Neuronal stem cell (in vitro differentiated cells): Measurements from ENCODE around the gene REG3A.

ENCODE experiments used
- DNase-seq: peaks from one replicate; pipeline ENCODE4 v3.0.0-alpha.2; 2013; ENCODE audit warnings: low spot score
- H2AFZ ChIP-seq: one replicate; pipeline ENCODE4 v1.6.1; 2013; ENCODE audit warnings: mild to moderate bottlenecking, low read length, inconsistent platforms
- H2AK5ac ChIP-seq: 2 replicates; pipeline ENCODE4 v1.6.1; 2013; ENCODE audit warnings: low read depth, mild to moderate bottlenecking, inconsistent platforms, low read length, moderate library complexity, mixed read lengths
- H2BK120ac ChIP-seq: 2 replicates; pipeline ENCODE4 v1.6.1; 2013; ENCODE audit warnings: low read depth, mild to moderate bottlenecking, inconsistent platforms, low read length, moderate library complexity, mixed read lengths
- H2BK12ac ChIP-seq: one replicate; pipeline ENCODE4 v1.6.1; 2013; ENCODE audit warnings: low read length, inconsistent platforms
- H2BK15ac ChIP-seq: 2 replicates; pipeline ENCODE4 v1.6.1; 2013; ENCODE audit warnings: mild to moderate bottlenecking, low read length, inconsistent platforms, mixed read lengths
- H2BK5ac ChIP-seq: one replicate; pipeline ENCODE4 v1.6.1; 2013; ENCODE audit warnings: inconsistent platforms, mild to moderate bottlenecking, low read length, moderate library complexity
- H3K14ac ChIP-seq: one replicate; pipeline ENCODE4 v1.6.1; 2013; ENCODE audit warnings: low read length, inconsistent platforms
- H3K18ac ChIP-seq: 2 replicates; pipeline ENCODE4 v1.6.1; 2013; ENCODE audit warnings: low read length, inconsistent platforms
- H3K23ac ChIP-seq: 2 replicates; pipeline ENCODE4 v1.6.1; 2013; ENCODE audit warnings: low read depth, mild to moderate bottlenecking, mixed read lengths, low read length, inconsistent platforms; ENCODE audit not compliant: poor library complexity
- H3K27ac ChIP-seq: replicated peaks from 3 replicates; pipeline ENCODE4 v1.5.1; 2013; ENCODE audit warnings: low read length, inconsistent platforms
- H3K27me3 ChIP-seq, 3 experiments: 2 replicates each; pipeline ENCODE4 v1.6.1; 2013; ENCODE audit warnings: low read length in 3 of 3, mild to moderate bottlenecking in 2 of 3, inconsistent platforms in 1 of 3, low read depth in 1 of 3, mixed read lengths in 1 of 3, moderate library complexity in 1 of 3; ENCODE audit not compliant: control insufficient read depth in 3 of 3, insufficient read depth in 3 of 3
- H3K36me3 ChIP-seq, 2 donors: replicated peaks in 1 of 2; 2 replicates each; pipeline ENCODE4 v1.6.1; 2013; ENCODE audit warnings: low read length in 2 of 2; ENCODE audit not compliant: control insufficient read depth in 2 of 2, insufficient read depth in 2 of 2
- H3K4ac ChIP-seq: 2 replicates; pipeline ENCODE4 v1.6.1; 2013; ENCODE audit warnings: inconsistent platforms, mild to moderate bottlenecking, low read length, moderate library complexity
- H3K4me1 ChIP-seq, 2 donors: 1 replicate in 1 of 2; 2 replicates in 1 of 2; pipeline ENCODE4 v1.6.1; 2013; ENCODE audit warnings: low read length in 2 of 2, low read depth in 1 of 2; ENCODE audit not compliant: control insufficient read depth in 2 of 2, insufficient read depth in 1 of 2
- H3K4me2 ChIP-seq: one replicate; pipeline ENCODE4 v1.6.1; 2013; ENCODE audit warnings: mild to moderate bottlenecking, low read length, inconsistent platforms; ENCODE audit not compliant: insufficient read depth, poor library complexity, severe bottlenecking
- H3K4me3 ChIP-seq, 2 donors: 2 replicates each; pipeline ENCODE4 v1.5.1; 2013; ENCODE audit warnings: low read length in 2 of 2, mild to moderate bottlenecking in 2 of 2, inconsistent platforms in 1 of 2, moderate library complexity in 1 of 2
- H3K79me1 ChIP-seq: one replicate; pipeline ENCODE4 v1.6.1; 2013; ENCODE audit warnings: low read depth, mild to moderate bottlenecking, inconsistent platforms, low read length, moderate library complexity
- H3K9ac ChIP-seq: one replicate; pipeline ENCODE4 v1.6.1; 2013; ENCODE audit warnings: mild to moderate bottlenecking, low read depth, low read length, inconsistent platforms; ENCODE audit not compliant: poor library complexity
- H3K9me3 ChIP-seq, 2 donors: replicated peaks in 1 of 2; 2 replicates each; pipeline versions ENCODE3 to v1.6.1; 2013; ENCODE audit warnings: low read length in 2 of 2, mild to moderate bottlenecking in 2 of 2, inconsistent platforms in 1 of 2, low read depth in 1 of 2, mixed read lengths in 1 of 2, moderate library complexity in 1 of 2; ENCODE audit not compliant: control insufficient read depth in 2 of 2, insufficient read depth in 1 of 2
- H4K8ac ChIP-seq: one replicate; pipeline ENCODE4 v1.6.1; 2013; ENCODE audit warnings: low read depth, mild to moderate bottlenecking, inconsistent platforms, low read length, moderate library complexity
- H4K91ac ChIP-seq: one replicate; pipeline ENCODE4 v1.6.1; 2013; ENCODE audit warnings: low read length, low read depth, mild to moderate bottlenecking, inconsistent platforms; ENCODE audit not compliant: poor library complexity
- WGBS, 2 donors: extraction: QIAGEN DNeasy Blood & Tissue Kit; methylation state at CpG; one replicate each; pipeline ENCODE4 v1.1.7; 2013; ENCODE audit warnings: missing lambda C conversion rate in 2 of 2, mixed read lengths in 1 of 2; ENCODE audit not compliant: insufficient read length in 2 of 2, insufficient replicate concordance in 1 of 2; ENCODE audit errors: extremely low coverage in 2 of 2; 5-methylcytosine and 5-hydroxymethylcytosine counted together

The REG3A gene

DNA sequence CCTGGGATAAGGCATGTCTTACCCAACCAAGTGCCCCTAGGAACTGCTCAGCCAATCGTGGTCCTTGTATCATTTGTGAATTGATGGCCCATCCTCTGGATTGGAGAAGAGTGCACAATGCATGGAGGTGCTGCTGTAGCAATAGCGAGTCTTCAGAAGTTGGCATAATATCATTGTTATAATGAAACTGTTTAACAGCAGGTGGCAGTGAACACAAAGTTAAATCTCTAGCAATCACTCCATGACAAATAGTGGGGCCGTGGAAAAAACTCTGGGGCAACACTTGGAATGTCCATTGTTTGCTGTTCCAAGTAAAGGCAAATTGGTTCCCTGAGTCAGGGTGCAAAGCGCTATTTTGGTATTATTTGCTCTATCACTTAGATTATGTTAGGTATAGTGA is 27.9 kb downstream of the REG3A start:
- H3K27ac ChIP-seq, result no peak overlapping the region
- DNase-seq, result no peak
- no peak overlapping the region for H3K4ac ChIP-seq
- no peaks in the 10 kb centered on the region for H3K27me3 ChIP-seq
- no peak overlapping the region for H2AFZ ChIP-seq
- no peak overlapping the region for H3K9ac ChIP-seq
- H3K9me3 ChIP-seq, result no peaks in the 10 kb centered on the region
- H2BK12ac ChIP-seq, result no peak overlapping the region
- H2AK5ac ChIP-seq, result no peak overlapping the region
- no peaks in the 10 kb centered on the region for H3K36me3 ChIP-seq
- no peaks in the 10 kb centered on the region for H3K4me1 ChIP-seq
- H3K79me1 ChIP-seq, result no peaks in the 10 kb centered on the region
- no peak overlapping the region for H2BK120ac ChIP-seq
- H2BK15ac ChIP-seq, result no peak overlapping the region
- H3K14ac ChIP-seq, result no peak overlapping the region
- no peak overlapping the region for H3K18ac ChIP-seq
- H3K23ac ChIP-seq, result no peak overlapping the region
- no peak overlapping the region for H4K8ac ChIP-seq
- H4K91ac ChIP-seq, result no peak overlapping the region
- no peak overlapping the region for H3K4me3 ChIP-seq
- no CpG with 5 or more reads among the region's 4 CpGs for WGBS, 2 donors
- no peak overlapping the region for H3K4me2 ChIP-seq
- H2BK5ac ChIP-seq, result no peak overlapping the region

DNA sequence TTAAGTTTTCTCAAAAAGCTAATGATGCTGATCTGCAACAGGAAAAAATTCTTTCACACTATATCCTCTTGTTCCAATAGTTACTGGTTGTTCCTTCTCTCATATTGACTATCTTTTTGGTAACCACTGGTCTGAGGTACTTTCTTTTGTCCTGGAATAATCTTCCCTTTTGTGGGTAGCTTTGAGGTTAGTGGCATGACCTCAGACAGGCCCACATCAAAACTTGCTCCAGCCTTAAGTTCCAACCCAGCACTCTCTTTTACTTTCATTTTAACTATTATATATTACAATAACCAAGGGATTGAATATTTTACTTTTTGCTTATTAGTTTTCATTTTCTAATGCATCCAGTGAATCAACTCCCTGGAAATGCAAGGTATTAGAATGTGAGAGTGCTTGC is 29.7 kb downstream of the REG3A start:
- Histone ChIP-seq H4K91ac (no peak overlapping the region), H2BK120ac (no peak overlapping the region), H3K9ac (no peak overlapping the region), H3K27ac (no peak overlapping the region), H2AFZ (no peak overlapping the region), H2BK5ac (no peak overlapping the region), H3K14ac (no peak overlapping the region), H3K9me3 (no peaks in the 10 kb centered on the region), H3K4me3 (no peak overlapping the region), H3K23ac (no peak overlapping the region), H3K27me3 (no peaks in the 10 kb centered on the region), H3K4me1 (no peaks in the 10 kb centered on the region), H2AK5ac (no peak overlapping the region), H3K18ac (no peak overlapping the region), H3K4ac (no peak overlapping the region), H4K8ac (no peak overlapping the region), H2BK15ac (no peak overlapping the region), H3K4me2 (no peak overlapping the region), H2BK12ac (no peak overlapping the region), H3K36me3 (no peaks in the 10 kb centered on the region), H3K79me1 (no peaks in the 10 kb centered on the region)
- no peak for DNase-seq

DNA sequence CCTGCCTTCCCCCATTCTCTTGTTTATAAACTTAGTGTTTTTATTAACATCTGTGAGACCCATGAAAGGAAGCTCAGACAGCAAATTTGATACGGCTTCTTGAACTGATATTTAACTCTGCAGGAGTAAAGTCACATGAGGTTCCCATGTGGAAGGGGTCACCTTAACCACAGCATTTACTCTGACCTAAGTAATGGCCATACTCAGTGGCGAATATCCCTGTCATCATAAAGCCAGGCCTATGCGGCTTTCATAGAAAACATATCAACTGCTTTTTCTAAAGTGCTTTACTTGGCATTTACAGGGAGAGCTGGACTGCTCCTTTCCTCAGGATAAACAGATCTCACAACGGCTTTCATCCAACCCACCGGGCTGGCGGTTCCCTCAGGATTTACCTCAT is 30.3 kb downstream of the REG3A start:
- no CpG with 5 or more reads among the region's 6 CpGs for WGBS, 2 donors
- Histone ChIP-seq H3K36me3 (no peaks in the 10 kb centered on the region), H2BK12ac (no peak overlapping the region), H3K4me3 (no peak overlapping the region), H3K9me3 (no peaks in the 10 kb centered on the region), H4K91ac (no peak overlapping the region), H3K79me1 (no peaks in the 10 kb centered on the region), H2BK5ac (no peak overlapping the region), H4K8ac (no peak overlapping the region), H2BK15ac (no peak overlapping the region), H2AK5ac (no peak overlapping the region), H3K4me2 (no peak overlapping the region), H2AFZ (no peak overlapping the region), H3K4me1 (no peaks in the 10 kb centered on the region), H3K23ac (no peak overlapping the region), H3K18ac (no peak overlapping the region), H3K9ac (no peak overlapping the region), H3K27ac (no peak overlapping the region), H3K27me3 (no peaks in the 10 kb centered on the region), H3K4ac (no peak overlapping the region), H2BK120ac (no peak overlapping the region), H3K14ac (no peak overlapping the region)
- no peak for DNase-seq

DNA sequence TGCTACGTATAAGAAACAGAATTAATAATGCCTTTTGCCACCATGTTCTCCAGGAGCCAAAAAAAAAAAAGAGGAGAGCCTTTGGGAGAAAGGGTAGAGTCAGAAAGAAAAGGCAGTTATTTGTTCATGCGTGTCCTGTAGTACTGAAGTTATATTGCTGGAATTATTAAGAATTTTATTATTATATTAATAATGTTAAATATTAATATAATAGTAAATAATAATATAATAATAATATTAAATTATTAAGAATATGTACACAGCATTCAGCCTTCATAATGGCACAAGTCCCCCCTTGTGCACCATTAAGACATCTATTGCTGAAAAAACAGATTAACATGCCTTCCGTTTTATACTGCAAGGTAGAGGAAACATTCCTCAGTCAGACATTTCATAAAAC is 31.1 kb downstream of the REG3A start:
- H2AFZ ChIP-seq, result no peak overlapping the region
- H3K9me3 ChIP-seq, result no peaks in the 10 kb centered on the region
- H2BK15ac ChIP-seq, result no peak overlapping the region
- H3K79me1 ChIP-seq, result no peaks in the 10 kb centered on the region
- H3K4me3 ChIP-seq, result no peak overlapping the region
- DNase-seq, result no peak
- no peak overlapping the region for H3K23ac ChIP-seq
- no peak overlapping the region for H3K4ac ChIP-seq
- H4K8ac ChIP-seq, result no peak overlapping the region
- H3K4me2 ChIP-seq, result no peak overlapping the region
- no peaks in the 10 kb centered on the region for H3K27me3 ChIP-seq
- no peak overlapping the region for H3K27ac ChIP-seq
- H2AK5ac ChIP-seq, result no peak overlapping the region
- no CpG with 5 or more reads among the region's 3 CpGs for WGBS, 2 donors
- no peaks in the 10 kb centered on the region for H3K36me3 ChIP-seq
- H4K91ac ChIP-seq, result no peak overlapping the region
- no peak overlapping the region for H2BK120ac ChIP-seq
- no peak overlapping the region for H2BK12ac ChIP-seq
- no peak overlapping the region for H2BK5ac ChIP-seq
- no peak overlapping the region for H3K9ac ChIP-seq
- no peaks in the 10 kb centered on the region for H3K4me1 ChIP-seq
- H3K14ac ChIP-seq, result no peak overlapping the region
- H3K18ac ChIP-seq, result no peak overlapping the region
